ENCODE measurements around the gene GET3.

The GET3 gene

GRCh38 chr19:12782424-12783290, 45.4 kb downstream of the GET3 start:
- peak; percentile 92 for DNase-seq

- DNase-seq, result no peak
These were observed 46.1 kb downstream of the GET3 start for GRCh38 chr19:12783291-12783848.

- no peak for DNase-seq
These were observed 46.6 kb downstream of the GET3 start for GRCh38 chr19:12783849-12784393.

GRCh38 chr19:12784394-12784870, 47.1 kb downstream of the GET3 start:
- no peak for DNase-seq

GRCh38 chr19:12784871-12785430, 47.7 kb downstream of the GET3 start:
- peak; percentile 35 for DNase-seq

GRCh38 chr19:12785431-12786031, 48.2 kb downstream of the GET3 start:
- no peak for DNase-seq

- DNase-seq, result no peak
These were observed 49.0 kb downstream of the GET3 start for GRCh38 chr19:12786141-12786870.

- no peak for DNase-seq
These were observed 49.7 kb downstream of the GET3 start for GRCh38 chr19:12786952-12787351.

- no peak for DNase-seq
These were observed 50.2 kb downstream of the GET3 start for GRCh38 chr19:12787458-12787857.

- DNase-seq, result no peak
These were observed 50.9 kb downstream of the GET3 start for GRCh38 chr19:12788042-12788681.

- no peak for DNase-seq
These were observed 51.4 kb downstream of the GET3 start for GRCh38 chr19:12788682-12789097.

- peak; percentile 20 for DNase-seq
These were observed 52.0 kb downstream of the GET3 start for GRCh38 chr19:12789098-12789903.

- peak; percentile 91 for DNase-seq
These were observed 52.8 kb downstream of the GET3 start for GRCh38 chr19:12789904-12790619.

- DNase-seq, result no peak
These were observed 53.5 kb downstream of the GET3 start for GRCh38 chr19:12790628-12791344.

GRCh38 chr19:12791345-12792050, 54.2 kb downstream of the GET3 start, which contains the start of gene JUNB:
TSS of gene JUNB (plus strand) at chr19:12791486. CDS start at chr19:12791772, 286 bp downstream.
- peak; percentile 97 for DNase-seq

- DNase-seq, result peak; percentile 72
These were observed 55.0 kb downstream of the GET3 start for GRCh38 chr19:12792051-12792852.

GRCh38 chr19:12792853-12793289, 55.6 kb downstream of the GET3 start:
- no peak for DNase-seq
